HG03060 (cell line): ENCODE results near the gene EIF3B.
"Not testable (repeated sequence)": the region's sequence is repeated elsewhere in the genome, so short reads cannot be mapped to it uniquely, and the experiment has no call there.

ENCODE experiments used
- ATAC-seq: cut with Tn5 transposase; IDR thresholded peaks from one replicate; pipeline ENCODE4 v1.9.1; 2021; ENCODE audit warnings: low read depth, moderate number of reproducible peaks; ENCODE audit not compliant: unreplicated experiment

EIF3B gene

GRCh38 chr7:2354186-2354938, at the start of gene EIF3B:
EIF3B (plus strand) TSS chr7:2354827; CDS start chr7:2354922, 95 bp downstream.
- peak; percentile 67 for ATAC-seq

- ATAC-seq: not testable (repeated sequence)
Measured at GRCh38 chr7:2305258-2305657, 49.4 kb upstream of the EIF3B start.

GRCh38 chr7:2306688-2307087, 47.9 kb upstream of the EIF3B start:
- no peak for ATAC-seq

GRCh38 chr7:2307690-2308107, 46.9 kb upstream of the EIF3B start:
- ATAC-seq: peak; percentile 39

- ATAC-seq: no peak
Measured at GRCh38 chr7:2309889-2310331, 44.7 kb upstream of the EIF3B start.

- no peak for ATAC-seq
Measured at GRCh38 chr7:2312267-2312929, 42.2 kb upstream of the EIF3B start.

- ATAC-seq: no peak
Measured at GRCh38 chr7:2313450-2314208, 41.0 kb upstream of the EIF3B start.

GRCh38 chr7:2314209-2314955, 40.2 kb upstream of the EIF3B start, which contains the start of gene SNX8:
SNX8 (minus strand) TSS chr7:2314441; CDS start chr7:2314421, 20 bp downstream.
- peak; percentile 41 for ATAC-seq

- ATAC-seq: not testable (repeated sequence)
Measured at GRCh38 chr7:2314956-2315530, 39.6 kb upstream of the EIF3B start.

GRCh38 chr7:2315787-2316186, 38.8 kb upstream of the EIF3B start:
- no peak for ATAC-seq

GRCh38 chr7:2316578-2316977, 38.0 kb upstream of the EIF3B start:
- no peak for ATAC-seq

- ATAC-seq: no peak
Measured at GRCh38 chr7:2317556-2318293, 36.9 kb upstream of the EIF3B start.

- no peak for ATAC-seq
Measured at GRCh38 chr7:2321020-2321419, 33.6 kb upstream of the EIF3B start.

- ATAC-seq: no peak
Measured at GRCh38 chr7:2325162-2325561, 29.5 kb upstream of the EIF3B start.

GRCh38 chr7:2326951-2327350, 27.7 kb upstream of the EIF3B start:
- no peak for ATAC-seq

- ATAC-seq: no peak
Measured at GRCh38 chr7:2330493-2330892, 24.1 kb upstream of the EIF3B start.

- no peak for ATAC-seq
Measured at GRCh38 chr7:2331707-2332106, 22.9 kb upstream of the EIF3B start.

- ATAC-seq: not testable (repeated sequence)
Measured at GRCh38 chr7:2332606-2333231, 21.9 kb upstream of the EIF3B start.
